PFSK-1 (cell line): ENCODE measurements around the gene PDE8B.

Source experiments
- FOXP2 ChIP-seq: optimal IDR thresholded peaks from 2 replicates; pipeline ENCODE3; 2011; ENCODE audit warnings: borderline replicate concordance, control low read depth, inconsistent platforms; ENCODE audit not compliant: insufficient read depth; ENCODE audit errors: extremely low read length, extremely low read depth
- POLR2AphosphoS5 ChIP-seq: IDR thresholded peaks from 2 replicates; pipeline ENCODE4 v1.6.1; 2012; ENCODE audit warnings: low read depth, mild to moderate bottlenecking, control low read depth, low read length, moderate library complexity
- REST ChIP-seq, 2 experiments: IDR thresholded peaks; 2 replicates each; pipeline versions ENCODE4 v1.6.1 to v1.8.0; 2011 to 2012; ENCODE audit warnings: low read depth in 2 of 2, low read length in 2 of 2, control low read depth in 1 of 2, inconsistent platforms in 1 of 2, mild to moderate bottlenecking in 1 of 2, moderate library complexity in 1 of 2; ENCODE audit not compliant: insufficient read depth in 1 of 2
- SIN3A ChIP-seq: IDR thresholded peaks from 2 replicates; pipeline ENCODE4 v1.6.1; 2012; ENCODE audit warnings: mild to moderate bottlenecking, low read length, moderate library complexity, borderline replicate concordance; ENCODE audit not compliant: insufficient read depth

- no peak for TF ChIP-seq POLR2AphosphoS5
- TF ChIP-seq REST (IDR thresholded peaks at IDR 0.05; ENCODE audit: insufficient read depth in 1 of 2, low read depth in 2 of 2, low read length in 2 of 2): no peak
- no peak for TF ChIP-seq SIN3A
- TF ChIP-seq FOXP2: no peak
Measured at GRCh38 chr5:77360381-77360780, 149.9 kb downstream of the PDE8B start.
